ENCODE measurements around the gene SH2D6.
"Not testable (repeated sequence)": the region's sequence is repeated elsewhere in the genome, so short reads cannot be mapped to it uniquely, and the experiment has no call there.

SH2D6 gene

GRCh38 chr2:85484615-85485014 is 66.1 kb downstream of the SH2D6 start:
- DNase-seq; intact Hi-C loops (cut with DNase I): not testable (repeated sequence)

- intact Hi-C loops (cut with DNase I) = no loop called here
- DNase-seq = peak in 19 of 42 donors; percentile 10 to 75 (median 39)
Measured at GRCh38 chr2:85485815-85486214, 67.3 kb downstream of the SH2D6 start.
